Skin of body (tissue), 2 donors: ENCODE measurements around the gene VPS13C. TPM values are rescaled to one million over a fixed set of nuclear protein-coding genes. Genes with fewer than 3 reads are reported as not detected.

Experiments used
- DNase-seq: peaks from one replicate; lab custom pipeline; 2025; lab: John Stamatoyannopoulos, UW
- total RNA-seq: library from RNA; depleted of rRNA; stranded (reverse); fragments of >200 nt; gene quantifications from one replicate; pipeline ENCODE4 v1.2.3, GENCODE V29; 2014

Gene VPS13C
- total RNA-seq, 1 donor from 2014 or later: 81.8 TPM

GRCh38 chr15:61820212-61820611 lies 240.0 kb downstream of the VPS13C start:
- DNase-seq: no peak

GRCh38 chr15:61819386-61819785 lies 240.9 kb downstream of the VPS13C start:
- DNase-seq: no peak

- no peak for DNase-seq
Observed at GRCh38 chr15:61818801-61819200, 241.4 kb downstream of the VPS13C start.

- no peak for DNase-seq
Observed at GRCh38 chr15:61816856-61817255, 243.4 kb downstream of the VPS13C start.

GRCh38 chr15:61815356-61816083 lies 244.7 kb downstream of the VPS13C start:
- no peak for DNase-seq

GRCh38 chr15:61812476-61812875 lies 247.8 kb downstream of the VPS13C start:
- DNase-seq: no peak

GRCh38 chr15:61811952-61812351 lies 248.3 kb downstream of the VPS13C start:
- DNase-seq: no peak

- no peak for DNase-seq
Observed at GRCh38 chr15:61809216-61809615, 251.0 kb downstream of the VPS13C start.

- no peak for DNase-seq
Observed at GRCh38 chr15:61807281-61807929, 252.8 kb downstream of the VPS13C start.

Other genes with a start within 250 kb of the VPS13C start
- not detected for gene C2CD4A, start 6.5 kb upstream of the VPS13C start, total RNA-seq
- gene C2CD4B, start 104.8 kb upstream of the VPS13C start, total RNA-seq: 7.9 TPM